ENCODE measurements around the gene MYO16.

The MYO16 gene

DNA sequence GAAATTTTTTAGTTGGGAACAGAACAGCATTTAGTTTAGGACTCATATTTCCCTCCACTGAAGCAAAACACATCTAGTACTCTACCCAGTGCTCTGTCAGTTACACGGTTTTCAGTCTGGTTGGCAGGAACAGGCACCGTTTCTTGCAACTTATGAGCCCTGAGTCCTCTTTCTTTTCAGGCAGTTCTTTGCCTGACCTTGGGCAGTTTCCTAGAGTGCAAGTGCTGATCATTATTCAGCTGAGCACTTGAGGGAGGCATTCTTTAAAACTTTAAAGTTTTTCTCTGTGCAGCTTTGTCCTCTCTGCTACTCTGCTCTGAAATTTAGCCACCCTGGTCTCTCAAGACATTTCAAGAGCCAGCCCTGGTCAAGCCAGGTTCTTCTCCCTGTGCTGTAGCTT lies 96.1 kb downstream of the MYO16 start:
- no peak for TF ChIP-seq CTCF (IDR thresholded peaks at IDR 0.05; ENCODE audit: low read length, missing control alignments)
- H3K4me3 ChIP-seq (replicated peaks; ENCODE audit: low read depth, low read length) = no peak overlapping the region
- no peak for DNase-seq (ENCODE audit: low read depth)

DNA sequence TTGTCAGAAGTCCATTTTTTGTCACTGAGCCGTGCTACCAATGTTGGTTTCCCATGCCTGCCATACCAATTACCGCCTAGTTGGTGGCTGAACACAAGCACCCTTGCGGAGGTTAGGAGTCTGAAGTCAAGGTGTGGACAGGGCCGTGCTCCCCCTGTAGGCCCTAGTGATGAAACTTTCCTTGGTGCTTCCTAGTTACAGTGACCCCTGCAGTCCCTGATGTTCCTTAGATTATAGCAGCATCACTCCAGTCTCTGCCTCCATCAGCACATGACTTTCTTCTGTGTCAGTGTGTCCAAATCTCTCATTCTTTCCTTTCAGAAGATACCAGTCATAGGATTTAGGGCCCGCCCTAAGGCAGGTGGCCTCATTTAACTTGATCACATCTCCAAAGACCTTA lies 99.0 kb downstream of the MYO16 start:
- no peak overlapping the region for H3K4me3 ChIP-seq (replicated peaks; ENCODE audit: low read depth, low read length)
- no peak for DNase-seq (ENCODE audit: low read depth)
- TF ChIP-seq CTCF (IDR thresholded peaks at IDR 0.05; ENCODE audit: low read length, missing control alignments) = no peak

DNA sequence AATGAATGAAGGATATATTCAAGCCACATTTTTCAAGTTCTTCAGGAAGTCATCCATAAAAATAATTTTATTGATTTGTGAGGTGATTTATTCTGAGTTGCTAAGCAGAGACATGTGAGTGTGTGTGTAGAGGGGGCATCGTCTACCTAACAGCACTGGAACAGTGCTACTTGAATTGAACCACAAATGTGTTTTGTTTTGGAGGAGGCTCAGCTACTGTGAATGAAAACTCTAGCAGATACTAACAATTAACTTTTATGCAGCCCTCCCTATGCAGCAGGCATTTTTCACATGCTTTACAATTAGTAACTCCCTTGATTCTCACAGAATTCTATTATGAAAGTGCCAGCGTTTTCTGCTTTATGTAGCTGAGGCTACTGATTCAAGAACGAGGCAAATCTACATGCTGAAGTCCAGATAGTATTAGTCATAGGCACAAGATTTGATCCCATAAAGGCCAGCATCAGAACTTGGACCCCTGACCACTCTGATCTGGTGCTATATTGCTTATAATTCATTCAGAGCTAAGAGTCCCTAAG lies 103.7 kb downstream of the MYO16 start:
- no peak overlapping the region for H3K4me3 ChIP-seq (replicated peaks; ENCODE audit: low read depth, low read length)
- no peak for DNase-seq (ENCODE audit: low read depth)
- TF ChIP-seq CTCF (IDR thresholded peaks at IDR 0.05; ENCODE audit: low read length, missing control alignments) = no peak

- no peak for TF ChIP-seq CTCF (IDR thresholded peaks at IDR 0.05; ENCODE audit: low read length, missing control alignments)
Measured at GRCh38 chr13:108734676-108735075, 105.3 kb downstream of the MYO16 start.

DNA sequence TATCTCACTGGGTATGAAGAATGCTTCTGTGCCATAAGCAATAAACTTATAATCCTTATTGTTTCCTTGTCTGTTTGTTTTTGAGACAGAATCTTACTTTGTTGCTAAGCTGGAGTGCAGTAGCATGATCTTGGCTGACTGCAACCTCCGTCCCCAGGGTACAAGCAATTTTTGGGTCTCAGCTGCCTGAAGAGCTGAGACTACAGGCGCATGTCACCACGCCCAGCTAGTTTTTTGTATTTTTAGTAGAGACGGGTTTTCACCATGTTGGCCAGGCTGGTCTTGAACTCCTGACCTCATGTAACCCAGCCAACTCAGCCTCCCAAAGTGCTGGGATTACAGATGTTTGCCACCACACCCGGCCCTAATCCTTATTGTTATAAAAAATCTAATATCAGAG lies 112.5 kb downstream of the MYO16 start:
- no peak overlapping the region for H3K4me3 ChIP-seq (replicated peaks; ENCODE audit: low read depth, low read length)
- no peak for TF ChIP-seq CTCF (IDR thresholded peaks at IDR 0.05; ENCODE audit: low read length, missing control alignments)
- no peak for DNase-seq (ENCODE audit: low read depth)

More at GRCh38 chr13:108734676-108735075, 105.3 kb downstream of the MYO16 start:
- no peak overlapping the region for H3K4me3 ChIP-seq (replicated peaks; ENCODE audit: low read depth, low read length)
- no peak for DNase-seq (ENCODE audit: low read depth)

- no peak for TF ChIP-seq CTCF (IDR thresholded peaks at IDR 0.05; ENCODE audit: low read length, missing control alignments)
- DNase-seq (ENCODE audit: low read depth) = no peak
- no peak overlapping the region for H3K4me3 ChIP-seq (replicated peaks; ENCODE audit: low read depth, low read length)
Measured at GRCh38 chr13:108742701-108743451, 113.5 kb downstream of the MYO16 start.

GRCh38 chr13:108743522-108743921 lies 114.1 kb downstream of the MYO16 start:
- DNase-seq (ENCODE audit: low read depth) = no peak
- TF ChIP-seq CTCF (IDR thresholded peaks at IDR 0.05; ENCODE audit: low read length, missing control alignments) = no peak
- no peak overlapping the region for H3K4me3 ChIP-seq (replicated peaks; ENCODE audit: low read depth, low read length)

All from fibroblast of pulmonary artery (primary cell).